GM12891 (cell line): ENCODE data around the gene IFT88.

Source experiments
- POLR2AphosphoS5 ChIP-seq: IDR thresholded peaks from 2 replicates; pipeline ENCODE4 v1.6.1; 2011; ENCODE audit warnings: low read depth, low read length, control low read depth
- SPI1 ChIP-seq: IDR thresholded peaks from 2 replicates; pipeline ENCODE4 v1.6.1; 2011; ENCODE audit warnings: low read depth, low read length, control low read depth
- TAF1 ChIP-seq: IDR thresholded peaks from 2 replicates; pipeline ENCODE4 v1.6.1; 2011; ENCODE audit warnings: low read depth, low read length, control low read depth

GRCh38 chr13:20676213-20676612, 109.3 kb downstream of the IFT88 start:
- no peak for TF ChIP-seq POLR2AphosphoS5
- TF ChIP-seq TAF1 = no peak
- no peak for TF ChIP-seq SPI1
